Glomerular visceral epithelial cell (primary cell): Measurements from ENCODE around the gene CWC27.

Experiments
- DNase-seq: peaks from one replicate; pipeline ENCODE4 v3.0.0-alpha.2; 2016; ENCODE audit errors: extremely low spot score

Gene CWC27

GRCh38 chr5:64978546-64978945 is 209.8 kb downstream of the CWC27 start:
- DNase-seq, result no peak

- DNase-seq, result no peak
These were observed 210.8 kb downstream of the CWC27 start for GRCh38 chr5:64979531-64979930.

- no peak for DNase-seq
These were observed 211.4 kb downstream of the CWC27 start for GRCh38 chr5:64980176-64980575.

- no peak for DNase-seq
These were observed 219.0 kb downstream of the CWC27 start for GRCh38 chr5:64987768-64988167.

- DNase-seq, result no peak
These were observed 240.5 kb downstream of the CWC27 start for GRCh38 chr5:65009207-65009606.

- no peak for DNase-seq
These were observed 242.1 kb downstream of the CWC27 start for GRCh38 chr5:65010841-65011240.

GRCh38 chr5:65012301-65012892 is 243.7 kb downstream of the CWC27 start:
- no peak for DNase-seq

- no peak for DNase-seq
These were observed 244.4 kb downstream of the CWC27 start for GRCh38 chr5:65013166-65013565.

- DNase-seq, result no peak
These were observed 246.0 kb downstream of the CWC27 start for GRCh38 chr5:65014769-65015168.

GRCh38 chr5:65015767-65016166 is 247.0 kb downstream of the CWC27 start:
- DNase-seq, result no peak

- DNase-seq, result no peak
These were observed 248.9 kb downstream of the CWC27 start for GRCh38 chr5:65017636-65018035.

- DNase-seq, result no peak
These were observed 250.0 kb downstream of the CWC27 start for GRCh38 chr5:65018763-65019162.

GRCh38 chr5:65020492-65020891 is 251.8 kb downstream of the CWC27 start:
- peak; percentile 65 for DNase-seq

GRCh38 chr5:65021527-65022226 is 252.9 kb downstream of the CWC27 start:
- DNase-seq, result no peak

- no peak for DNase-seq
These were observed 254.2 kb downstream of the CWC27 start for GRCh38 chr5:65022932-65023331.

- no peak for DNase-seq
These were observed 256.0 kb downstream of the CWC27 start for GRCh38 chr5:65024681-65025080.

GRCh38 chr5:65026816-65027548 is 258.3 kb downstream of the CWC27 start:
- no peak for DNase-seq

GRCh38 chr5:65029178-65029577 is 260.4 kb downstream of the CWC27 start:
- DNase-seq, result no peak

- DNase-seq, result no peak
These were observed 261.3 kb downstream of the CWC27 start for GRCh38 chr5:65030056-65030455.

- DNase-seq, result peak; percentile 11
These were observed 263.5 kb downstream of the CWC27 start for GRCh38 chr5:65032250-65032649.

GRCh38 chr5:65034029-65034812 is 265.5 kb downstream of the CWC27 start:
- peak; percentile 66 for DNase-seq

GRCh38 chr5:65034813-65035209 is 266.1 kb downstream of the CWC27 start:
- DNase-seq, result no peak
